CD4-positive, CD25-positive, alpha-beta regulatory T cell (primary cell): ENCODE data around the gene TRAPPC2B. TPM values are rescaled to one million over a fixed set of nuclear protein-coding genes. Genes with fewer than 3 reads are reported as not detected.
A peak's percentile ranks its signal among the peaks of the same experiment; 100 is the strongest.

Experiments used
- ATAC-seq, 2 donors: fragments of 150-1000 bp; cut with Tn5 transposase; one replicate each; pipeline ENCODE4 v1.10.0; 2021; ENCODE audit warnings: low read depth in 2 of 2, moderate number of reproducible peaks in 2 of 2, moderate library complexity in 1 of 2
- DNase-seq, 3 donors: peaks; one replicate each; pipeline versions ENCODE4 v3.0.0 to v3.0.0-alpha.2; 2012 to 2022; ENCODE audit warnings: mixed read lengths in 1 of 3
- H3K27ac ChIP-seq: one replicate; pipeline ENCODE4 v1.7.0; 2013; ENCODE audit warnings: mild to moderate bottlenecking, low read length; ENCODE audit not compliant: insufficient read depth, poor library complexity, severe bottlenecking
- H3K27me3 ChIP-seq: one replicate; pipeline ENCODE4 v1.7.0; 2013; ENCODE audit warnings: low read length; ENCODE audit not compliant: control insufficient read depth, insufficient read depth
- H3K36me3 ChIP-seq: one replicate; pipeline ENCODE4 v1.7.0; 2013; ENCODE audit warnings: mild to moderate bottlenecking, low read length, moderate library complexity; ENCODE audit not compliant: control insufficient read depth, insufficient read depth
- H3K4me1 ChIP-seq: 2 replicates; pipeline ENCODE4 v1.7.0; 2013; ENCODE audit warnings: mild to moderate bottlenecking, low read length; ENCODE audit not compliant: insufficient read depth, control insufficient read depth, poor library complexity, severe bottlenecking
- H3K4me3 ChIP-seq: one replicate; pipeline ENCODE4 v1.7.0; 2013; ENCODE audit warnings: low read depth, mild to moderate bottlenecking, low read length, moderate library complexity
- H3K9me3 ChIP-seq, 2 experiments: 1 replicate in 1 of 2; 2 replicates in 1 of 2; pipeline ENCODE4 v1.7.0; 2013; ENCODE audit warnings: low read length in 2 of 2, mild to moderate bottlenecking in 1 of 2, moderate library complexity in 1 of 2; ENCODE audit not compliant: control insufficient read depth in 2 of 2
- H3K27ac Mint-ChIP-seq, 3 donors: one replicate each; pipeline ENCODE4 v1.8.0; 2020 to 2022; ENCODE audit warnings: mild to moderate bottlenecking in 3 of 3, mixed read lengths in 3 of 3, moderate library complexity in 2 of 3
- H3K27me3 Mint-ChIP-seq: one replicate; pipeline ENCODE4 v1.8.0; 2022; ENCODE audit warnings: mild to moderate bottlenecking, mixed read lengths
- H3K36me3 Mint-ChIP-seq: one replicate; pipeline ENCODE4 v1.8.0; 2020; ENCODE audit warnings: mixed read lengths
- H3K4me1 Mint-ChIP-seq, 4 donors: one replicate each; pipeline ENCODE4 v1.8.0; 2020 to 2022; ENCODE audit warnings: mixed read lengths in 4 of 4, mild to moderate bottlenecking in 1 of 4
- H3K4me3 Mint-ChIP-seq, 4 donors: one replicate each; pipeline ENCODE4 v1.8.0; 2020 to 2022; ENCODE audit warnings: mild to moderate bottlenecking in 4 of 4, mixed read lengths in 4 of 4, moderate library complexity in 3 of 4
- H3K9me3 Mint-ChIP-seq, 7 donors: one replicate each; pipeline ENCODE4 v1.8.0; 2020 to 2022; ENCODE audit warnings: mixed read lengths in 7 of 7, mild to moderate bottlenecking in 3 of 7, moderate library complexity in 2 of 7
- polyA plus RNA-seq, 4 donors: library from polyadenylated mRNA; unstranded; fragments of 300-500 nt; fragmentation: Illumina TruSeq; gene quantifications; one replicate each; pipeline ENCODE4 v1.2.3, GENCODE V29; 2021
- total RNA-seq: library from RNA; stranded (reverse); gene quantifications from one replicate; pipeline ENCODE4 v1.2.3, GENCODE V29; 2022

The TRAPPC2B gene
- total and polyA plus RNA-seq, 5 donors from 2014 or later = 11.4 to 28.6 (median 23.7) TPM

DNA sequence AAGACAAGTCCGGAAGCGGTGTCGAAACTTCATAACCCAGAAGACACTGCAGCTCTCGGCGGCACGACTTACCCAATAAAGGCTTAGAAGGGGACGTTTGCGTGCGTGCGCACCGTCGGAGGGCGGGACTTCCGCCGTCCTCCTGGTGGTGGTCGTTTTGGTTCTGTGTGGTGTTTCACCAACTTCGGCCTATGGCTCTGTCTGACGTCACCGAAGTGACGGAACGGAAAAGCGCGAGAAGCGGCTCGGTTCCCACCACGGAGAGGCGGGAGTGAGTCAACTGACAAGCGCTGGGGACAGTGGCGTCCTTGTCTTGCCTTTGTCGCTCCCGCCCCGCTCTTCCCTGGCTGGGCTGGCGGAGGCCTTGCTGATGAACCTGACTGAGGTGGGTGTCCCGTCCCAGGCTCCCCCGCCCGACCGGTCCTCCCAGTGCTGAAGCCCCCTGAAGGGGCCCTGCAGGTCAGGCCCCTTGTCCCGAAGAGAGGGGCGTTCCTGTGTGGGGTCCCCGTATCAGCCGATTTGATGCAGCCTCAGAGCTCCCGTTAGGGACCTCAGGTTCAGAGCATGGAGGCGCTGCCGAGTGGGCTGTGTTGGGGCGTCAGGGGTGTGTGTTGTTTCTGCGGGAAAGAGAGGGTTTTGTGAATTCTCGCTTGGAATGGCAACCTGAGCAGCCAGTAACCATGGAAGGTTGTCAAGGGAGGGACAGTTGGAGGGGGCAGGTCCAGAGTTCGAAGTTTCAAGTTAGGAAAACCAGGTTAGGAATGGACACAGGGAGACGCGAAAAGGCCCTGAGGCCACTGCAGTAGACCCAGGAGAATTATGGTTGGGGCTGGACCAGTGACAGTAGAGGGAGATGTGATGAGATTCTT is 26.6 kb downstream of the TRAPPC2B start, which contains the start of gene ZNF548:
Gene ZNF548 (plus strand): TSS at position 125 of the 869 bp plus-strand sequence. CDS start 246 bp downstream, at position 371.
- peaks cover 13 to 37% (median 28%) of the 10 kb centered on the region in 4 donors for H3K4me1 Mint-ChIP-seq
- H3K9me3 Mint-ChIP-seq = peaks cover 2 to 31% (median 18%) of the 10 kb centered on the region in 7 donors
- ATAC-seq = peak; percentile 99

DNA sequence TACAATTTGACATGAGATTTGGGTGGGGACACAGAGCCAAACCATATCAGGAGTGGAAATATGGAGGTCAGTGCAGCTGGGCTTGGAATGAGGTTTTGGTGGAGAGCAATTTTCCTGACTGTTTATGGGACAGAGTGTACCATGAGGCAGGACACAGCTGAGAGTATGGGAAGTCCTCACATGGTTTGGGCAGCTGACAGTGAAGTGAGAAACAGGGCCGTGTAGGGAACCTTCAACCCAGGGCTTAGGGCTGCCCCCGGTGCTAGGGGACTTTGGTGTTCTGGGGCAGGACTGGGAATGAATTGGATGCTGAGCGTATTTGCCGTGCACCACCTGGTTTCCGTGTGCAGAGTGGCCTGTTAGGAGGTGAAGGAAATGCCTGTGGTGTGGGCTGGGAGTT is 32.4 kb downstream of the TRAPPC2B start:
- Mint-ChIP-seq H3K27ac (no peak overlapping the region), H3K4me3 (no peak overlapping the region), H3K4me1 (peaks cover 6 to 23% (median 13%) of the 10 kb centered on the region in 4 donors), H3K36me3 (peaks cover 90% of the 10 kb centered on the region), H3K9me3 (peaks cover 8 to 69% (median 35%) of the 10 kb centered on the region in 7 donors), H3K27me3 (no peaks in the 10 kb centered on the region)
- ATAC-seq (no peak), DNase-seq (no peak)
- Histone ChIP-seq H3K9me3 (peaks cover 47 to 70% of the 10 kb centered on the region in 2 experiments), H3K27ac (no peak overlapping the region), H3K27me3 (no peaks in the 10 kb centered on the region), H3K4me3 (no peak overlapping the region), H3K4me1 (peaks cover 2% of the 10 kb centered on the region), H3K36me3 (peaks cover 69% of the 10 kb centered on the region)

More for the DNA sequence above, 26.6 kb downstream of the TRAPPC2B start, which contains the start of gene ZNF548:
- no peaks in the 10 kb centered on the region for H3K27me3 ChIP-seq
- peak within 1 kb of the TSS; percentile 94 to 98 (median 96) for H3K4me3 Mint-ChIP-seq
- DNase-seq = peak; percentile 93 to 98 (median 97)
- peaks cover 15% of the 10 kb centered on the region for H3K4me1 ChIP-seq
- peak within 1 kb of the TSS; percentile 83 for H3K4me3 ChIP-seq
- peaks cover 23% of the 10 kb centered on the region for H3K36me3 ChIP-seq
- H3K36me3 Mint-ChIP-seq = peaks cover 41% of the 10 kb centered on the region
- peaks cover 11 to 19% of the 10 kb centered on the region in 2 experiments for H3K9me3 ChIP-seq
- H3K27me3 Mint-ChIP-seq = no peaks in the 10 kb centered on the region
- H3K27ac Mint-ChIP-seq = peak within 1 kb of the TSS; percentile 97 to 98 (median 97)
- H3K27ac ChIP-seq = peak within 1 kb of the TSS; percentile 94

DNA sequence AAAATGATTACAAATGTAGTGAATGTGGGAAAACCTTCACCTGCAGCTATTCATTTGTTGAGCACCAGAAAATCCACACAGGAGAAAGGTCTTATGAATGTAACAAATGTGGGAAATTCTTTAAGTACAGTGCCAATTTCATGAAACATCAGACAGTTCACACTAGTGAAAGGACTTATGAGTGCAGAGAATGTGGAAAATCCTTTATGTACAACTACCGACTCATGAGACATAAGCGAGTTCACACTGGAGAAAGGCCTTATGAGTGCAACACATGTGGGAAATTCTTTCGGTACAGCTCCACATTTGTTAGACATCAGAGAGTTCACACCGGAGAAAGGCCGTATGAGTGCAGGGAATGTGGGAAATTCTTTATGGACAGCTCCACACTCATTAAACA is 35.5 kb downstream of the TRAPPC2B start:
- Mint-ChIP-seq H3K4me1 (peaks cover 0 to 6% (median 3%) of the 10 kb centered on the region in 4 donors), H3K4me3 (no peak overlapping the region), H3K36me3 (peaks cover 71% of the 10 kb centered on the region), H3K9me3 (peaks cover 8 to 68% (median 38%) of the 10 kb centered on the region in 7 donors), H3K27ac (no peak overlapping the region), H3K27me3 (no peaks in the 10 kb centered on the region)
- H3K9me3 ChIP-seq = peaks cover 51 to 86% of the 10 kb centered on the region in 2 experiments
- H3K27me3 ChIP-seq = no peaks in the 10 kb centered on the region
- H3K4me1 ChIP-seq = no peaks in the 10 kb centered on the region
- H3K27ac ChIP-seq = no peak overlapping the region
- H3K36me3 ChIP-seq = peaks cover 56% of the 10 kb centered on the region
- ATAC-seq (no peak), DNase-seq (no peak)
- H3K4me3 ChIP-seq = no peak overlapping the region

DNA sequence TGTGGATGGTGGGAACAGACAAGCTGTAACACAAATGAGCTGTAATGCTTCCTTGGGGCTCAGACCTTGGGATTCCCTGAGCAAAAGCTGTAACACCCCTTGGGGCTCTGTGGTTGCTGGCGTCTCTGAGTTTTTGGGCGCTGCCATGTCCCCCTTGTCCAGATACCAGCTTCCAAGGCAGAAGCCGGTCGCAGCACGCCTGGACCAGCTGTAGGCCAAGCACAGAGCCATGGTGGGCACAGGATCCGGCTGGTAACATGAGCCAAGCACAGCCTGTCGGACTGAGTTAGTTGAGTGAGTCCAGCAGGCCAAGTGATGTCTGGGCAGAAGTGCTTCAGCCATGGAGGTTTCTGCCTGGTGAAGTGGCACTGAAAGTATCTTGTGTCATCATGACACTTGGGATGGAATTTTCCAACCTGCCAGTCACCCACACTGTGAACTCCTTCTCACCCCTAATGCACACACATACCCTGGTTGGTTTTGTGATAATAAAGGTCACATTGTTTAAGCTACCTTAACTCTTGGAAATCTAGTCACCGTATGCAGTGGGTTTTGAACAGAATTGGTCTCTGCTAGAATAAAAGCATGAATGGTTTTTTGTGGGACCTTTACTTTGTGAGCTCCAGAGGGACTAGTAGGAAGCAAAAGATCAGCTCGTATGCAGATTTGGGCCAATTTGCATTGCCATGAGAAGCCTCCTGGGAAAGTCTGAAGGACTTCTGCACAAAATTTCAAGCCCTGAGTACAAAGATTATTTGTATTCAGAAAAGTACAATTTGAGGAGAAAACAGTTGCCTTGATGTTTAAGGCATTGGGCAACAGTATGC is 40.6 kb downstream of the TRAPPC2B start:
- H3K27me3 ChIP-seq = no peaks in the 10 kb centered on the region
- no peaks in the 10 kb centered on the region for H3K4me1 ChIP-seq
- peaks cover 19 to 48% of the 10 kb centered on the region in 2 experiments for H3K9me3 ChIP-seq
- DNase-seq = no peak
- Mint-ChIP-seq H3K9me3 (peaks cover 0 to 22% (median 12%) of the 10 kb centered on the region in 7 donors), H3K4me3 (no peak overlapping the region), H3K36me3 (peaks cover 20% of the 10 kb centered on the region), H3K27ac (no peak overlapping the region), H3K4me1 (peaks cover 0 to 10% (median 6%) of the 10 kb centered on the region in 4 donors), H3K27me3 (no peaks in the 10 kb centered on the region)
- no peak for ATAC-seq
- H3K36me3 ChIP-seq = peaks cover 7% of the 10 kb centered on the region
- H3K4me3 ChIP-seq = no peak overlapping the region
- no peak overlapping the region for H3K27ac ChIP-seq

- H3K9me3 Mint-ChIP-seq = peaks cover 3 to 11% (median 6%) of the 10 kb centered on the region in 7 donors
- Histone ChIP-seq H3K4me3 (no peak overlapping the region), H3K27ac (no peak overlapping the region), H3K4me1 (peaks cover 8% of the 10 kb centered on the region), H3K36me3 (no peaks in the 10 kb centered on the region), H3K27me3 (no peaks in the 10 kb centered on the region), H3K9me3 (peaks cover 7 to 26% of the 10 kb centered on the region in 2 experiments)
- no peaks in the 10 kb centered on the region for H3K27me3 Mint-ChIP-seq
- H3K4me3 Mint-ChIP-seq = peak overlapping the region in 1 of 4 donors; percentile 20
- H3K36me3 Mint-ChIP-seq = peaks cover 2% of the 10 kb centered on the region
- ATAC-seq (peak; percentile 27 to 33), DNase-seq (peak; percentile 53 to 69 (median 66))
- H3K27ac Mint-ChIP-seq = no peak overlapping the region
- H3K4me1 Mint-ChIP-seq = peaks cover 11 to 21% (median 14%) of the 10 kb centered on the region in 4 donors
Measured at GRCh38 chr19:57406516-57407123, 43.3 kb downstream of the TRAPPC2B start.

DNA sequence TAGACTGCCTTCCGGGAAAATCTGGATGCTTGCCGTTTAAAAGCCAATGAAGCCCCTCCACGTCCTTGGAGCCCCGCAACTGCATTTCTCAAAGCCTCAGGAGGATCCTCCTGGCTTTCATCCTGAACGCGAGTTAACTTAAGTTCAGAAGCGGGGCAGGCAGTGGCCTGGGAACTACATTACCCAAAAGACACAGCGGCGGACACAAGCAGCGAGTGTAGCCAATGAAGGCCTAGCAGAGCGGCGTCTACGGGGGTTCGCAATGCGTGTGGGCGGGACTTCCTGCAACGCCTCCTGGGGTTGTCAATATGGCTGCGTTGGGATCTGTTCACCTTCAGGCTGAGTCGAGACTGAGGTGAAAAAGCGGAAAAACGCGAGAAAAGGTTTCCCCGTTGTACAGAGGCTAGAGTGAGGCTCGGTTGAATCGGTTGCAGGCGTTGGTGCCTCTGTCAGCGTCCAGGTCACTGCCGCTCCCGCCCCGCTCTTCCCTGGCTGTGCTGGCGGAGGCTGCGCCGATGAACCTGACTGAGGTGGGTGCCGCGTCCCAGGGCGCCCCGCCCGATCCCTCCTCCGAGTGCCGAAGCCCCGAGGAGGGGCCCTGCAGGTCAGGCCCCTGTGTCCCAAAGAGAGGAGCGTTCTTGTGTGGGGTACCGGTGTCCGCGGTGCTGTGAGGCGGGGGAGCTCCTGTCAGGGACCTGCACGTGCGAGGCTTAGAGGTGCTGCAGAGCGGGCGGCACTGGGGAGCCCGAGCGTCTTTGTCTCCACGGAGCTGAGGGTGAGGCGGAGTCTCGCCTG is 47.7 kb downstream of the TRAPPC2B start, which contains the start of gene ZNF17:
Gene ZNF17 (plus strand): TSS at position 285 of the 795 bp plus-strand sequence. CDS start 2,455 bp downstream, outside the sequence.
- H3K27me3 Mint-ChIP-seq = no peaks in the 10 kb centered on the region
- Histone ChIP-seq H3K9me3 (peaks cover 11 to 13% of the 10 kb centered on the region in 2 experiments), H3K36me3 (peaks cover 22% of the 10 kb centered on the region), H3K27ac (peak within 1 kb of the TSS; percentile 63), H3K4me3 (peak within 1 kb of the TSS; percentile 90), H3K27me3 (no peaks in the 10 kb centered on the region), H3K4me1 (peaks cover 14% of the 10 kb centered on the region)
- ATAC-seq (peak; percentile 100), DNase-seq (peak; percentile 89 to 96 (median 91))
- peaks cover 16 to 37% (median 24%) of the 10 kb centered on the region in 4 donors for H3K4me1 Mint-ChIP-seq
- H3K36me3 Mint-ChIP-seq = peaks cover 36% of the 10 kb centered on the region
- H3K27ac Mint-ChIP-seq = peak within 1 kb of the TSS; percentile 38 to 94 (median 92)
- H3K4me3 Mint-ChIP-seq = peak within 1 kb of the TSS; percentile 94 to 100 (median 96)
- H3K9me3 Mint-ChIP-seq = peaks cover 6 to 24% (median 15%) of the 10 kb centered on the region in 7 donors
